ENCODE measurements around the gene IGLON5.

IGLON5 gene

GRCh38 chr19:51354103-51354741 lies 42.8 kb downstream of the IGLON5 start:
- no peak for DNase-seq (ENCODE audit: extremely low read depth, low read depth)
- H3K4me3 ChIP-seq (replicated peaks; ENCODE audit: low read depth, low read length) = no peak overlapping the region

GRCh38 chr19:51354742-51355148 lies 43.3 kb downstream of the IGLON5 start:
- TF ChIP-seq CTCF (IDR thresholded peaks at IDR 0.05; ENCODE audit: low read depth, low read length, missing control alignments) = no peak
- no peak overlapping the region for H3K4me3 ChIP-seq (replicated peaks; ENCODE audit: low read depth, low read length)
- DNase-seq (ENCODE audit: extremely low read depth, low read depth) = no peak

More at GRCh38 chr19:51354103-51354741, 42.8 kb downstream of the IGLON5 start:
- TF ChIP-seq CTCF (IDR thresholded peaks at IDR 0.05; ENCODE audit: low read depth, low read length, missing control alignments) = no peak

- H3K4me3 ChIP-seq (replicated peaks; ENCODE audit: low read depth, low read length) = no peak overlapping the region
- DNase-seq (ENCODE audit: extremely low read depth, low read depth) = no peak
- no peak for TF ChIP-seq CTCF (IDR thresholded peaks at IDR 0.05; ENCODE audit: low read depth, low read length, missing control alignments)
Observed at GRCh38 chr19:51356159-51356801, 44.8 kb downstream of the IGLON5 start.

- no peak for TF ChIP-seq CTCF (IDR thresholded peaks at IDR 0.05; ENCODE audit: low read depth, low read length, missing control alignments)
- no peak overlapping the region for H3K4me3 ChIP-seq (replicated peaks; ENCODE audit: low read depth, low read length)
- DNase-seq (ENCODE audit: extremely low read depth, low read depth) = no peak
Observed at GRCh38 chr19:51357952-51358351, 46.5 kb downstream of the IGLON5 start.

- no peak for DNase-seq (ENCODE audit: extremely low read depth, low read depth)
- TF ChIP-seq CTCF (IDR thresholded peaks at IDR 0.05; ENCODE audit: low read depth, low read length, missing control alignments) = no peak
- no peak overlapping the region for H3K4me3 ChIP-seq (replicated peaks; ENCODE audit: low read depth, low read length)
Observed at GRCh38 chr19:51359294-51359693, 47.9 kb downstream of the IGLON5 start.

- DNase-seq (ENCODE audit: extremely low read depth, low read depth) = no peak
- no peak overlapping the region for H3K4me3 ChIP-seq (replicated peaks; ENCODE audit: low read depth, low read length)
- no peak for TF ChIP-seq CTCF (IDR thresholded peaks at IDR 0.05; ENCODE audit: low read depth, low read length, missing control alignments)
Observed at GRCh38 chr19:51361239-51361638, 49.8 kb downstream of the IGLON5 start.

All from HFF-Myc (cell line).